Neural cell (in vitro differentiated cells): ENCODE results near the gene RTTN.

Experiments used
- CTCF ChIP-seq: fragments of 450-650 bp; IDR thresholded peaks from 2 replicates; pipeline ENCODE4 v1.5.1; 2014; ENCODE audit warnings: antibody characterized with exemption, mild to moderate bottlenecking, moderate library complexity; ENCODE audit not compliant: poor library complexity, severe bottlenecking
- EZH2 ChIP-seq: fragments of 200-600, 300-800 bp; shearing (Covaris generic), sonication (generic); IDR thresholded peaks from 2 replicates; pipeline ENCODE4 v1.6.1; 2014; ENCODE audit warnings: antibody characterized with exemption, low read length, borderline replicate concordance, mild to moderate bottlenecking; ENCODE audit not compliant: insufficient read depth, poor library complexity, severe bottlenecking
- POLR2AphosphoS5 ChIP-seq: IDR thresholded peaks from 2 replicates; pipeline ENCODE4 v1.6.1; 2012
- RAD21 ChIP-seq: fragments of 450-650 bp; conservative IDR thresholded peaks from 2 replicates; pipeline ENCODE4 v1.6.1; 2014; ENCODE audit warnings: antibody characterized with exemption, mild to moderate bottlenecking, moderate library complexity
- REST ChIP-seq: IDR thresholded peaks from 2 replicates; pipeline ENCODE4 v1.6.1; 2012; ENCODE audit warnings: borderline replicate concordance
- SMC3 ChIP-seq: fragments of 450-650 bp; conservative IDR thresholded peaks from 2 replicates; pipeline ENCODE4 v1.6.1; 2014; ENCODE audit warnings: antibody characterized with exemption, mild to moderate bottlenecking, moderate library complexity; ENCODE audit not compliant: poor library complexity
- TAF1 ChIP-seq: IDR thresholded peaks from 2 replicates; pipeline ENCODE4 v1.6.1; 2012; ENCODE audit warnings: low read depth

GRCh38 chr18:70219688-70220087, 14.2 kb upstream of the RTTN start:
- no peak for TF ChIP-seq CTCF
- no peak for TF ChIP-seq POLR2AphosphoS5
- no peak for TF ChIP-seq REST
- TF ChIP-seq SMC3 = no peak
- no peak for TF ChIP-seq TAF1
- TF ChIP-seq EZH2 = no peak
- TF ChIP-seq RAD21 = no peak
